ENCODE data around the gene DACT2.

DACT2 gene

GRCh38 chr6:168310945-168311344, 8.6 kb downstream of the DACT2 start:
- Histone ChIP-seq H3K9me3 (ENCODE audit: low read length) (no peaks in the 10 kb centered on the region), H3K4me1 (ENCODE audit: insufficient read depth, low read length) (peaks cover 14% of the 10 kb centered on the region), H3K4me3 (ENCODE audit: low read length) (no peak overlapping the region), H3K27me3 (ENCODE audit: insufficient read depth, low read length) (no peaks in the 10 kb centered on the region), H3K36me3 (ENCODE audit: insufficient read depth, low read length) (peaks cover 5% of the 10 kb centered on the region), H2AFZ (ENCODE audit: low read depth, low read length) (no peak overlapping the region)

GRCh38 chr6:168310403-168310802, 9.2 kb downstream of the DACT2 start:
- Histone ChIP-seq H3K27me3 (ENCODE audit: insufficient read depth, low read length) (no peaks in the 10 kb centered on the region), H2AFZ (ENCODE audit: low read depth, low read length) (no peak overlapping the region), H3K9me3 (ENCODE audit: low read length) (no peaks in the 10 kb centered on the region), H3K36me3 (ENCODE audit: insufficient read depth, low read length) (peaks cover 5% of the 10 kb centered on the region), H3K4me3 (ENCODE audit: low read length) (no peak overlapping the region), H3K4me1 (ENCODE audit: insufficient read depth, low read length) (peaks cover 10% of the 10 kb centered on the region)

GRCh38 chr6:168309997-168310396, 9.6 kb downstream of the DACT2 start:
- peaks cover 9% of the 10 kb centered on the region for H3K4me1 ChIP-seq (ENCODE audit: insufficient read depth, low read length)
- no peaks in the 10 kb centered on the region for H3K27me3 ChIP-seq (ENCODE audit: insufficient read depth, low read length)
- no peak overlapping the region for H3K4me3 ChIP-seq (ENCODE audit: low read length)
- H3K36me3 ChIP-seq (ENCODE audit: insufficient read depth, low read length): peaks cover 5% of the 10 kb centered on the region
- H3K9me3 ChIP-seq (ENCODE audit: low read length): no peaks in the 10 kb centered on the region
- no peak overlapping the region for H2AFZ ChIP-seq (ENCODE audit: low read depth, low read length)

GRCh38 chr6:168309183-168309582, 10.4 kb downstream of the DACT2 start:
- H3K4me1 ChIP-seq (ENCODE audit: insufficient read depth, low read length): peaks cover 9% of the 10 kb centered on the region
- H3K36me3 ChIP-seq (ENCODE audit: insufficient read depth, low read length): peaks cover 5% of the 10 kb centered on the region
- no peaks in the 10 kb centered on the region for H3K27me3 ChIP-seq (ENCODE audit: insufficient read depth, low read length)
- H3K4me3 ChIP-seq (ENCODE audit: low read length): no peak overlapping the region
- no peaks in the 10 kb centered on the region for H3K9me3 ChIP-seq (ENCODE audit: low read length)
- H2AFZ ChIP-seq (ENCODE audit: low read depth, low read length): no peak overlapping the region

GRCh38 chr6:168308390-168309144, 11.0 kb downstream of the DACT2 start:
- Histone ChIP-seq H3K27me3 (ENCODE audit: insufficient read depth, low read length) (no peaks in the 10 kb centered on the region), H3K4me3 (ENCODE audit: low read length) (no peak overlapping the region), H3K4me1 (ENCODE audit: insufficient read depth, low read length) (peaks cover 4% of the 10 kb centered on the region), H3K9me3 (ENCODE audit: low read length) (no peaks in the 10 kb centered on the region), H3K36me3 (ENCODE audit: insufficient read depth, low read length) (peaks cover 5% of the 10 kb centered on the region), H2AFZ (ENCODE audit: low read depth, low read length) (no peak overlapping the region)

- no peaks in the 10 kb centered on the region for H3K27me3 ChIP-seq (ENCODE audit: insufficient read depth, low read length)
- H3K4me3 ChIP-seq (ENCODE audit: low read length): no peak overlapping the region
- H3K36me3 ChIP-seq (ENCODE audit: insufficient read depth, low read length): peaks cover 5% of the 10 kb centered on the region
- H3K9me3 ChIP-seq (ENCODE audit: low read length): no peaks in the 10 kb centered on the region
- no peak overlapping the region for H2AFZ ChIP-seq (ENCODE audit: low read depth, low read length)
- H3K4me1 ChIP-seq (ENCODE audit: insufficient read depth, low read length): peaks cover 4% of the 10 kb centered on the region
Observed at GRCh38 chr6:168307695-168308021, 11.9 kb downstream of the DACT2 start.

GRCh38 chr6:168307015-168307694, 12.4 kb downstream of the DACT2 start:
- Histone ChIP-seq H3K4me1 (ENCODE audit: insufficient read depth, low read length) (peaks cover 5% of the 10 kb centered on the region), H3K9me3 (ENCODE audit: low read length) (no peaks in the 10 kb centered on the region), H3K27me3 (ENCODE audit: insufficient read depth, low read length) (no peaks in the 10 kb centered on the region), H3K4me3 (ENCODE audit: low read length) (no peak overlapping the region), H2AFZ (ENCODE audit: low read depth, low read length) (no peak overlapping the region), H3K36me3 (ENCODE audit: insufficient read depth, low read length) (peaks cover 5% of the 10 kb centered on the region)

- H3K4me1 ChIP-seq (ENCODE audit: insufficient read depth, low read length): peaks cover 5% of the 10 kb centered on the region
- H3K4me3 ChIP-seq (ENCODE audit: low read length): no peak overlapping the region
- H3K36me3 ChIP-seq (ENCODE audit: insufficient read depth, low read length): peaks cover 5% of the 10 kb centered on the region
- H3K27me3 ChIP-seq (ENCODE audit: insufficient read depth, low read length): no peaks in the 10 kb centered on the region
- H2AFZ ChIP-seq (ENCODE audit: low read depth, low read length): no peak overlapping the region
- no peaks in the 10 kb centered on the region for H3K9me3 ChIP-seq (ENCODE audit: low read length)
Observed at GRCh38 chr6:168305863-168306262, 13.7 kb downstream of the DACT2 start.

- Histone ChIP-seq H3K4me1 (ENCODE audit: insufficient read depth, low read length) (peaks cover 5% of the 10 kb centered on the region), H3K36me3 (ENCODE audit: insufficient read depth, low read length) (peaks cover 5% of the 10 kb centered on the region), H3K27me3 (ENCODE audit: insufficient read depth, low read length) (no peaks in the 10 kb centered on the region), H3K9me3 (ENCODE audit: low read length) (no peaks in the 10 kb centered on the region), H2AFZ (ENCODE audit: low read depth, low read length) (no peak overlapping the region), H3K4me3 (ENCODE audit: low read length) (no peak overlapping the region)
Observed at GRCh38 chr6:168305096-168305749, 14.4 kb downstream of the DACT2 start.

- H3K36me3 ChIP-seq (ENCODE audit: insufficient read depth, low read length): peaks cover 3% of the 10 kb centered on the region
- no peaks in the 10 kb centered on the region for H3K27me3 ChIP-seq (ENCODE audit: insufficient read depth, low read length)
- H3K4me1 ChIP-seq (ENCODE audit: insufficient read depth, low read length): peaks cover 5% of the 10 kb centered on the region
- H3K9me3 ChIP-seq (ENCODE audit: low read length): no peaks in the 10 kb centered on the region
- no peak overlapping the region for H2AFZ ChIP-seq (ENCODE audit: low read depth, low read length)
- no peak overlapping the region for H3K4me3 ChIP-seq (ENCODE audit: low read length)
Observed at GRCh38 chr6:168304752-168305015, 14.9 kb downstream of the DACT2 start.

GRCh38 chr6:168303982-168304751, 15.4 kb downstream of the DACT2 start:
- Histone ChIP-seq H3K4me3 (ENCODE audit: low read length) (no peak overlapping the region), H2AFZ (ENCODE audit: low read depth, low read length) (no peak overlapping the region), H3K4me1 (ENCODE audit: insufficient read depth, low read length) (peaks cover 5% of the 10 kb centered on the region)

GRCh38 chr6:168302534-168302933, 17.0 kb downstream of the DACT2 start:
- no peaks in the 10 kb centered on the region for H3K27me3 ChIP-seq (ENCODE audit: insufficient read depth, low read length)
- no peaks in the 10 kb centered on the region for H3K36me3 ChIP-seq (ENCODE audit: insufficient read depth, low read length)
- no peak overlapping the region for H2AFZ ChIP-seq (ENCODE audit: low read depth, low read length)
- no peak overlapping the region for H3K4me3 ChIP-seq (ENCODE audit: low read length)
- H3K9me3 ChIP-seq (ENCODE audit: low read length): no peaks in the 10 kb centered on the region
- peaks cover 5% of the 10 kb centered on the region for H3K4me1 ChIP-seq (ENCODE audit: insufficient read depth, low read length)

More at GRCh38 chr6:168303982-168304751, 15.4 kb downstream of the DACT2 start:
- H3K9me3 ChIP-seq (ENCODE audit: low read length): no peaks in the 10 kb centered on the region
- H3K27me3 ChIP-seq (ENCODE audit: insufficient read depth, low read length): no peaks in the 10 kb centered on the region
- no peaks in the 10 kb centered on the region for H3K36me3 ChIP-seq (ENCODE audit: insufficient read depth, low read length)
